ENCODE measurements around the gene SERINC5.
"Not testable (repeated sequence)": the region's sequence is repeated elsewhere in the genome, so short reads cannot be mapped to it uniquely, and the experiment has no call there.

SERINC5 gene

GRCh38 chr5:80225189-80225933 is 30.5 kb downstream of the SERINC5 start:
- DNase-seq: no peak

- DNase-seq: no peak
Measured at GRCh38 chr5:80223561-80223960, 32.3 kb downstream of the SERINC5 start.

- no peak for DNase-seq
Measured at GRCh38 chr5:80220245-80220897, 35.5 kb downstream of the SERINC5 start.

- DNase-seq: no peak
Measured at GRCh38 chr5:80219391-80219790, 36.5 kb downstream of the SERINC5 start.

GRCh38 chr5:80217667-80218066 is 38.2 kb downstream of the SERINC5 start:
- DNase-seq: no peak

GRCh38 chr5:80216753-80217596 is 38.9 kb downstream of the SERINC5 start:
- DNase-seq: no peak

- DNase-seq: no peak
Measured at GRCh38 chr5:80216096-80216495, 39.8 kb downstream of the SERINC5 start.

- no peak for DNase-seq
Measured at GRCh38 chr5:80215523-80215922, 40.3 kb downstream of the SERINC5 start.

- DNase-seq: no peak
Measured at GRCh38 chr5:80213466-80213865, 42.4 kb downstream of the SERINC5 start.

- DNase-seq: no peak
Measured at GRCh38 chr5:80212171-80212667, 43.6 kb downstream of the SERINC5 start.

GRCh38 chr5:80211327-80211726 is 44.5 kb downstream of the SERINC5 start:
- no peak for DNase-seq

- DNase-seq: no peak
Measured at GRCh38 chr5:80210014-80210413, 45.8 kb downstream of the SERINC5 start.

- no peak for DNase-seq
Measured at GRCh38 chr5:80208381-80208780, 47.5 kb downstream of the SERINC5 start.

GRCh38 chr5:80207832-80208231 is 48.0 kb downstream of the SERINC5 start:
- DNase-seq: no peak

GRCh38 chr5:80206282-80206681 is 49.6 kb downstream of the SERINC5 start:
- DNase-seq: no peak

GRCh38 chr5:80205846-80206245 is 50.0 kb downstream of the SERINC5 start:
- no peak for DNase-seq

- no peak for DNase-seq
Measured at GRCh38 chr5:80204808-80205614, 50.8 kb downstream of the SERINC5 start.

GRCh38 chr5:80201763-80202162 is 54.1 kb downstream of the SERINC5 start:
- not testable (repeated sequence) for DNase-seq

GRCh38 chr5:80198920-80199319 is 56.9 kb downstream of the SERINC5 start:
- no peak for DNase-seq

GRCh38 chr5:80198399-80198798 is 57.4 kb downstream of the SERINC5 start:
- no peak for DNase-seq

GRCh38 chr5:80195837-80196400 is 59.9 kb downstream of the SERINC5 start:
- no peak for DNase-seq

- DNase-seq: no peak
Measured at GRCh38 chr5:80194468-80194867, 61.4 kb downstream of the SERINC5 start.

All from stimulated activated CD4-positive, alpha-beta T cell treated with anti-CD3 and anti-CD28 coated beads, Interleukin-2, amount 100 ng/mL, for 48 hours (primary cell).